IMR-90 (cell line): ENCODE data around the gene NFE2L2.

ENCODE experiments used
- CEBPB ChIP-seq: IDR thresholded peaks from 2 replicates; pipeline ENCODE4 v1.6.1; 2012; ENCODE audit warnings: low read depth, low read length, improper control_type of control experiment
- CHD1 ChIP-seq: IDR thresholded peaks from 2 replicates; pipeline ENCODE4 v1.6.1; 2012; ENCODE audit warnings: low read depth, low read length, improper control_type of control experiment
- CTCF ChIP-seq: conservative IDR thresholded peaks from 2 replicates; pipeline ENCODE4 v1.5.1; 2012; ENCODE audit warnings: mild to moderate bottlenecking, low read depth, low read length, improper control_type of control experiment
- MXI1 ChIP-seq: IDR thresholded peaks from 2 replicates; pipeline ENCODE4 v1.6.1; 2012; ENCODE audit warnings: low read depth, mild to moderate bottlenecking, low read length, moderate library complexity, borderline replicate concordance
- POLR2A ChIP-seq: IDR thresholded peaks from 2 replicates; pipeline ENCODE4 v1.6.1; 2012; ENCODE audit warnings: mild to moderate bottlenecking, low read depth, low read length

GRCh38 chr2:177229442-177230242, 34.9 kb downstream of the NFE2L2 start:
- TF ChIP-seq CTCF = no peak
- TF ChIP-seq CHD1 = no peak
- TF ChIP-seq MXI1 = no peak
- no peak for TF ChIP-seq CEBPB
- no peak; the same call in 1 of the 2 replicates for TF ChIP-seq POLR2A
